ENCODE measurements around the gene FGF22. TPM values are rescaled to one million over a fixed set of nuclear protein-coding genes. Genes with fewer than 3 reads are reported as not detected.

FGF22 gene
- total and polyA plus RNA-seq, 2 of the 13 experiments (the other 11 are each of a cell fraction or from before 2014, with no cell fraction given) = 0.24 TPM; not detected in 1

DNA sequence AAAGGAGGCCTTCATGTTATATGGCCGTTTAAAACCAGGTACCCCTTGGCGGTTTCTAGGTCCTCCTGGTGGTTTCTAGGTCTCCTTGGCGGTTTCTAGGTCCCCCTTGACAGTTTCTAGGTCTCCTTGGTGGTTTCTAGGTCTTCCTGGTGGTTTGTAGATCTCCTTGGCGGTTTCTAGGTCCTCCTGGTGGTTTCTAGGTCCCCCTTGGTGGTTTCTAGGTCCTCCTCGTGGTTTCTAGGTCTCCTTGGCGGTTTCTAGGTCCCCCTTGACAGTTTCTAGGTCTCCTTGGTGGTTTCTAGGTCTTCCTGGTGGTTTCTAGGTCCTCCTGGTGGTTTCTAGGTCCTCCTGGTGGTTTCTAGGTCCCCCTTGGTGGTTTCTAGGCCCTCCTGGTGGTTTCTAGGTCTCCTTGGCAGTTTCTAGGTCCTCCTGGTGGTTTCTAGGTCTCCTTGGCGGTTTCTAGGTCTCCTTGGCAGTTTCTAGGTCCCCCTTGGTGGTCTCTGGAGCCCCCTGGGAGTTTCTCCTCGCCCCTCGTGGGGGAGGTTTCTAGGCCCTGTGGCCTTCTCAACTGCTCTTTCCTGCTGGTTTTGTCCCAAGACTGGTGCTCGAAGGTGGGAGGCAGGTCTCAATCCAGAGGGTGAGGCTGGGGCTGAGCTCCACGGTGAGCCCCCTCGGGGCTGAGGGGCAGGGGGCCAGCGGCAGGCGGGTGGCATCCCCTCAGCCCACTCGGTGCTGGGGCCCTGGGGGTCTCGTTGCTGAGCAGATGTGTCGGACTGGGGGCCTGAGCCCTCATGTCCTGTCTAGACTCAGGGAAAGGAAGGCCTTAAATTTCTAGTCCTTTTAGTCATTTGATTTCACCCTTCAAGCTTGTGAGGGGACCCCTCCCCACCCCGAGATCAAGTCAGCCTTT lies 42.0 kb upstream of the FGF22 start:
- TF ChIP-seq MBNL3 (CRISPR knock-in tag; conservative IDR thresholded peaks at IDR 0.05) (no peak), ZNF496 (CRISPR knock-in tag; IDR thresholded peaks at IDR 0.05; ENCODE audit: insufficient replicate concordance) (no peak), CHD4 (IDR thresholded peaks at IDR 0.05; ENCODE audit: borderline replicate concordance, low read length) (peak; percentile 37; the same call in 1 of the 2 replicates), HNRNPLL (IDR thresholded peaks at IDR 0.05; ENCODE audit: low read depth, low read length, poor library complexity, severe bottlenecking) (peak; percentile 30), PTBP1 (IDR thresholded peaks at IDR 0.05; ENCODE audit: low read depth, low read length, poor library complexity, severe bottlenecking) (peak; percentile 100)
- TF ChIP-seq, protein P1, sequence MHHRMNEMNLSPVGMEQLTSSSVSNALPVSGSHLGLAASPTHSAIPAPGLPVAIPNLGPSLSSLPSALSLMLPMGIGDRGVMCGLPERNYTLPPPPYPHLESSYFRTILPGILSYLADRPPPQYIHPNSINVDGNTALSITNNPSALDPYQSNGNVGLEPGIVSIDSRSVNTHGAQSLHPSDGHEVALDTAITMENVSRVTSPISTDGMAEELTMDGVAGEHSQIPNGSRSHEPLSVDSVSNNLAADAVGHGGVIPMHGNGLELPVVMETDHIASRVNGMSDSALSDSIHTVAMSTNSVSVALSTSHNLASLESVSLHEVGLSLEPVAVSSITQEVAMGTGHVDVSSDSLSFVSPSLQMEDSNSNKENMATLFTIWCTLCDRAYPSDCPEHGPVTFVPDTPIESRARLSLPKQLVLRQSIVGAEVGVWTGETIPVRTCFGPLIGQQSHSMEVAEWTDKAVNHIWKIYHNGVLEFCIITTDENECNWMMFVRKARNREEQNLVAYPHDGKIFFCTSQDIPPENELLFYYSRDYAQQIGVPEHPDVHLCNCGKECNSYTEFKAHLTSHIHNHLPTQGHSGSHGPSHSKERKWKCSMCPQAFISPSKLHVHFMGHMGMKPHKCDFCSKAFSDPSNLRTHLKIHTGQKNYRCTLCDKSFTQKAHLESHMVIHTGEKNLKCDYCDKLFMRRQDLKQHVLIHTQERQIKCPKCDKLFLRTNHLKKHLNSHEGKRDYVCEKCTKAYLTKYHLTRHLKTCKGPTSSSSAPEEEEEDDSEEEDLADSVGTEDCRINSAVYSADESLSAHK (CRISPR knock-in tag; IDR thresholded peaks at IDR 0.05; ENCODE audit: borderline replicate concordance) = peak; percentile 99
- in situ Hi-C loops (cut with HindIII; ENCODE audit: extremely low pct_ligation_motif_present, low pct_unique_long_range_greater_than_20kb) = no loop called here
- CTCF ChIA-PET (ENCODE audit: low intra/inter-chr PET ratio, low total read pairs) = no interaction called here
- FAIRE-seq (no peak), ATAC-seq (no peak), DNase-seq (ENCODE audit: low spot score) (no peak)
- no peak overlapping the region for H3K27ac ChIP-seq (ENCODE audit: extremely low read length, insufficient read depth, low read length)
- POLR2A ChIA-PET = no interaction called here
- no TSS peak for BruUV-seq (replicated peaks)
- no peaks in the 10 kb centered on the region for H3K4me1 ChIP-seq (ENCODE audit: insufficient read depth, low read length)
- WGBS (ENCODE audit: low lambda C conversion rate) = 12% methylated on average over 11 of the region's 18 CpGs
- no peaks in the 10 kb centered on the region for H3K79me2 ChIP-seq (ENCODE audit: insufficient read depth, low read length)
- no peak overlapping the region for H3K4me3 ChIP-seq (replicated peaks in 1 of 3; ENCODE audit: insufficient read depth in 1 of 3, low read depth in 2 of 3, low read length in 3 of 3)
- H3K9ac ChIP-seq (ENCODE audit: insufficient read depth, low read depth, low read length) = no peak overlapping the region
- peaks cover 7 to 59% of the 10 kb centered on the region in 2 experiments; a peak in 4 of 5 replicates for H3K27me3 ChIP-seq (ENCODE audit: control insufficient read depth in 1 of 2, insufficient read depth in 2 of 2, low read length in 2 of 2)
- no peak overlapping the region for H2AFZ ChIP-seq (ENCODE audit: low read length)
- H3K36me3 ChIP-seq (replicated peaks in 1 of 2; ENCODE audit: control insufficient read depth in 1 of 2, insufficient read depth in 2 of 2, low read length in 2 of 2) = no peaks in the 10 kb centered on the region
- intact Hi-C loops (cut with micrococcal nuclease; ENCODE audit: unreplicated experiment) = no loop called here
- 0 out of 2 replicates have a peak, but pooled peaks cover 3% of the 10 kb centered on the region for H4K20me1 ChIP-seq (ENCODE audit: insufficient read depth, low read length)
- no peaks in the 10 kb centered on the region for H3K9me3 ChIP-seq (ENCODE audit: low read length)
- H3K4me2 ChIP-seq (ENCODE audit: low read depth, low read length) = no peak overlapping the region
